B cell (primary cell): ENCODE measurements around the gene MED25. TPM values are rescaled to one million over a fixed set of nuclear protein-coding genes. Genes with fewer than 3 reads are reported as not detected.

Experiments
- ATAC-seq: fragments of 200-7000 bp; cut with Tn5 transposase; one replicate; pipeline ENCODE4 v1.10.0; 2021; ENCODE audit warnings: low read depth, mild to moderate bottlenecking, moderate number of reproducible peaks, moderate library complexity
- CTCF ChIA-PET: fragments of 350-600 bp; sonication (Branson Sonifier 250); formaldehyde crosslinking; loops from one replicate; lab custom pipeline; 2021; ENCODE audit warnings: antibody characterized with exemption, inconsistent platforms; lab: Charles Lee
- POLR2A ChIA-PET: fragments of 350-600 bp; sonication (Branson Sonifier 250); formaldehyde crosslinking; loops from one replicate; lab custom pipeline; 2021; ENCODE audit warnings: antibody characterized with exemption; lab: Charles Lee
- DNase-seq: peaks from one replicate; pipeline ENCODE4 v3.0.0; 2013
- H2AFZ ChIP-seq: 2 replicates; pipeline ENCODE4 v1.6.1; 2012; ENCODE audit warnings: mild to moderate bottlenecking, low read depth, low read length; ENCODE audit not compliant: insufficient read depth, poor library complexity, severe bottlenecking
- H3K27ac ChIP-seq, 2 donors: 1 replicate in 1 of 2; 2 replicates in 1 of 2; pipeline ENCODE4 v1.5.1; 2012 to 2013; ENCODE audit warnings: low read length in 2 of 2, mild to moderate bottlenecking in 2 of 2, moderate library complexity in 1 of 2
- H3K27me3 ChIP-seq, 4 experiments: fragments of 200-600 bp in 1 of 4; sonication (generic) in 1 of 4; replicated peaks in 1 of 4; 1 replicate in 2 of 4; 2 replicates in 2 of 4; pipeline versions ENCODE4 v1.6.1 to v1.7.0; 2013 to 2016; ENCODE audit warnings: low read length in 3 of 4, mild to moderate bottlenecking in 2 of 4, mixed read lengths in 1 of 4, moderate library complexity in 1 of 4; ENCODE audit not compliant: insufficient read depth in 4 of 4, control insufficient read depth in 3 of 4; ENCODE audit errors: control extremely low read depth in 1 of 4
- H3K36me3 ChIP-seq, 2 experiments: replicated peaks in 1 of 2; 1 replicate in 1 of 2; 2 replicates in 1 of 2; pipeline versions ENCODE4 v1.6.1 to v1.7.1; 2013; ENCODE audit warnings: low read length in 1 of 2; ENCODE audit not compliant: insufficient read depth in 2 of 2, control insufficient read depth in 1 of 2; ENCODE audit errors: control extremely low read depth in 1 of 2, extremely low read depth in 1 of 2
- H3K4me1 ChIP-seq, 2 donors: fragments of 200-600 bp in 1 of 2; sonication (generic) in 1 of 2; 1 replicate in 1 of 2; 2 replicates in 1 of 2; pipeline versions ENCODE4 v1.5.1 to v1.6.1; 2013 to 2017; ENCODE audit warnings: low read length in 2 of 2; ENCODE audit not compliant: control insufficient read depth in 2 of 2, insufficient read depth in 2 of 2
- H3K4me2 ChIP-seq: replicated peaks from 2 replicates; pipeline ENCODE3; 2012; ENCODE audit warnings: mild to moderate bottlenecking, low read depth, low read length; ENCODE audit not compliant: poor library complexity, severe bottlenecking
- H3K4me3 ChIP-seq, 5 experiments: fragments of 200-600 bp in 1 of 5; sonication (generic) in 1 of 5; 1 replicate in 3 of 5; 2 replicates in 2 of 5; pipeline versions ENCODE4 v1.5.1 to v1.7.0; 2011 to 2016; ENCODE audit warnings: low read length in 4 of 5, mild to moderate bottlenecking in 4 of 5, low read depth in 2 of 5, control low read depth in 1 of 5, moderate library complexity in 1 of 5; ENCODE audit not compliant: insufficient read depth in 1 of 5; ENCODE audit errors: control extremely low read depth in 1 of 5, extremely low read depth in 1 of 5
- H3K79me2 ChIP-seq: fragments of 200-600 bp; sonication (generic); one replicate; pipeline ENCODE4 v1.6.0; 2016; ENCODE audit warnings: low read length; ENCODE audit not compliant: control insufficient read depth, insufficient read depth
- H3K9ac ChIP-seq: fragments of 200-600 bp; sonication (generic); 2 replicates; pipeline ENCODE4 v1.6.1; 2017; ENCODE audit warnings: mild to moderate bottlenecking, low read length, moderate library complexity
- H3K9me3 ChIP-seq, 3 donors: one replicate each; pipeline versions ENCODE4 v1.6.1 to v1.7.1; 2013; ENCODE audit warnings: low read length in 2 of 3; ENCODE audit not compliant: control insufficient read depth in 2 of 3, insufficient read depth in 1 of 3; ENCODE audit errors: control extremely low read depth in 1 of 3
- H4K20me1 ChIP-seq: 2 replicates; pipeline ENCODE4 v1.6.0; 2012; ENCODE audit warnings: mild to moderate bottlenecking, low read length; ENCODE audit not compliant: insufficient read depth, control insufficient read depth, poor library complexity, severe bottlenecking
- H3K27ac Mint-ChIP-seq: one replicate; pipeline ENCODE4 v1.8.0; 2021; ENCODE audit warnings: mixed read lengths
- H3K27me3 Mint-ChIP-seq: one replicate; pipeline ENCODE4 v1.8.0; 2021; ENCODE audit warnings: mixed read lengths
- H3K4me1 Mint-ChIP-seq: one replicate; pipeline ENCODE4 v1.8.0; 2021; ENCODE audit warnings: mixed read lengths
- H3K4me3 Mint-ChIP-seq: one replicate; pipeline ENCODE4 v1.8.0; 2021; ENCODE audit warnings: mixed read lengths
- H3K9me3 Mint-ChIP-seq: one replicate; pipeline ENCODE4 v1.8.0; 2022; ENCODE audit warnings: mixed read lengths; ENCODE audit not compliant: insufficient read depth
- CTCF ChIP-seq: fragments of 200-600 bp; IDR thresholded peaks from one replicate; pipeline ENCODE4 v1.8.0; 2022; ENCODE audit warnings: antibody characterized with exemption, mild to moderate bottlenecking
- EZH2 ChIP-seq: IDR thresholded peaks from 2 replicates; pipeline ENCODE4 v1.6.1; 2012; ENCODE audit warnings: borderline replicate concordance, low read depth, mild to moderate bottlenecking, moderate library complexity, low read length; ENCODE audit not compliant: insufficient read depth, poor library complexity, severe bottlenecking
- WGBS: methylation state at CpG from one replicate; pipeline ENCODE4 v1.1.5; 2013; ENCODE audit warnings: missing lambda C conversion rate; ENCODE audit not compliant: insufficient coverage; 5-methylcytosine and 5-hydroxymethylcytosine counted together
- intact Hi-C: fragments of 100-400 bp; cut with micrococcal nuclease; formaldehyde crosslinking; loops from one replicate; pipeline ENCODE4 v1.10.0; 2022
- polyA plus RNA-seq: library from polyadenylated mRNA; depleted of rRNA; stranded (reverse); fragments of >200 nt; gene quantifications from 2 replicates; pipeline ENCODE4 v1.2.3, GENCODE V29; 2012
- total RNA-seq, 2 donors: library from RNA; stranded (reverse); fragments of 120-200 nt in 1 of 2; gene quantifications; 1 replicate in 1 of 2; 2 replicates in 1 of 2; pipeline versions ENCODE4 v1.2.3 to v1.2.4, GENCODE V29; 2013 to 2022

The MED25 gene
- total and polyA plus RNA-seq, 2 donors (not counting 1 experiment from before 2014, with no cell fraction given), result 93.0 to 126 TPM

- Histone ChIP-seq H3K9ac (no peak overlapping the region), H3K4me3 (no peak overlapping the region), H3K27me3 (no peaks in the 10 kb centered on the region), H3K79me2 (peaks cover 19% of the 10 kb centered on the region), H3K36me3 (peaks cover 0 to 62% of the 10 kb centered on the region in 2 experiments), H3K4me2 (no peak overlapping the region), H3K4me1 (peaks cover 12 to 20% of the 10 kb centered on the region in 2 donors), H4K20me1 (peaks cover 47% of the 10 kb centered on the region), H3K27ac (no peak overlapping the region), H3K9me3 (no peaks in the 10 kb centered on the region), H2AFZ (no peak overlapping the region)
- DNase-seq (no peak), ATAC-seq (no peak)
- ChIA-PET CTCF (interaction anchor here (1.6 kb wide), 1 partner anchor 10 kb away, joined by 5 read pairs; no protein-coding TSS in a partner anchor), POLR2A (no interaction called here)
- intact Hi-C loops, result no loop called here
- Mint-ChIP-seq H3K9me3 (no peaks in the 10 kb centered on the region), H3K4me3 (no peak overlapping the region), H3K4me1 (peaks cover 19% of the 10 kb centered on the region), H3K27ac (no peak overlapping the region), H3K27me3 (no peaks in the 10 kb centered on the region)
- WGBS, result 96% methylated on average over 9 of the region's 10 CpGs
- no peak for TF ChIP-seq EZH2
- no peak for TF ChIP-seq CTCF
Measured at GRCh38 chr19:49880162-49880869, 62.2 kb downstream of the MED25 start.

GRCh38 chr19:49881186-49881585, 63.1 kb downstream of the MED25 start:
- Histone ChIP-seq H3K36me3 (peaks cover 0 to 62% of the 10 kb centered on the region in 2 experiments), H3K9ac (no peak overlapping the region), H3K9me3 (no peaks in the 10 kb centered on the region), H2AFZ (no peak overlapping the region), H3K79me2 (peaks cover 10% of the 10 kb centered on the region), H3K4me1 (peaks cover 7 to 12% of the 10 kb centered on the region in 2 donors), H3K27me3 (no peaks in the 10 kb centered on the region), H4K20me1 (peaks cover 47% of the 10 kb centered on the region), H3K27ac (no peak overlapping the region), H3K4me3 (no peak overlapping the region), H3K4me2 (no peak overlapping the region)
- Mint-ChIP-seq H3K27ac (no peak overlapping the region), H3K4me1 (peaks cover 11% of the 10 kb centered on the region), H3K4me3 (no peak overlapping the region), H3K27me3 (no peaks in the 10 kb centered on the region), H3K9me3 (no peaks in the 10 kb centered on the region)
- TF ChIP-seq EZH2, result no peak
- TF ChIP-seq CTCF, result no peak
- 98% methylated on average over 14 of the region's 17 CpGs for WGBS
- DNase-seq, result no peak
- intact Hi-C loops, result no loop called here
- POLR2A ChIA-PET, result no interaction called here
- CTCF ChIA-PET, result interaction anchor here (1.6 kb wide), 1 partner anchor 9 kb away, joined by 5 read pairs; no protein-coding TSS in a partner anchor
- no peak for ATAC-seq
